T-helper 9 cell (primary cell): ENCODE data around the gene LDHD.

ENCODE experiments used
- DNase-seq: peaks from one replicate; pipeline ENCODE4 v3.0.0-alpha.2; 2020

LDHD gene

GRCh38 chr16:75079346-75079926 lies 37.1 kb downstream of the LDHD start:
- no peak for DNase-seq

- DNase-seq: no peak
These were observed 37.7 kb downstream of the LDHD start for GRCh38 chr16:75078886-75079285.

GRCh38 chr16:75075688-75076268 lies 40.8 kb downstream of the LDHD start:
- no peak for DNase-seq

- DNase-seq: peak; percentile 74
These were observed 41.5 kb downstream of the LDHD start for GRCh38 chr16:75074920-75075687.

- no peak for DNase-seq
These were observed 42.2 kb downstream of the LDHD start for GRCh38 chr16:75074304-75074793.

GRCh38 chr16:75073545-75074303 lies 42.9 kb downstream of the LDHD start:
- no peak for DNase-seq

- DNase-seq: no peak
These were observed 44.2 kb downstream of the LDHD start for GRCh38 chr16:75072239-75072947.

- no peak for DNase-seq
These were observed 45.0 kb downstream of the LDHD start for GRCh38 chr16:75071621-75072020.

- no peak for DNase-seq
These were observed 46.4 kb downstream of the LDHD start for GRCh38 chr16:75070012-75070841.

- no peak for DNase-seq
These were observed 48.2 kb downstream of the LDHD start for GRCh38 chr16:75068085-75069031.

GRCh38 chr16:75066861-75067447 lies 49.6 kb downstream of the LDHD start:
- DNase-seq: no peak

GRCh38 chr16:75065521-75066149 lies 50.9 kb downstream of the LDHD start:
- no peak for DNase-seq

GRCh38 chr16:75065149-75065505 lies 51.5 kb downstream of the LDHD start:
- no peak for DNase-seq

- DNase-seq: no peak
These were observed 52.0 kb downstream of the LDHD start for GRCh38 chr16:75064403-75065148.

GRCh38 chr16:75063549-75064088 lies 53.0 kb downstream of the LDHD start:
- no peak for DNase-seq

GRCh38 chr16:75062976-75063346 lies 53.6 kb downstream of the LDHD start:
- DNase-seq: no peak

GRCh38 chr16:75062135-75062975 lies 54.2 kb downstream of the LDHD start:
- DNase-seq: no peak
